Loucy (cell line): ENCODE results near the gene SYNE4.

Source experiments
- H2AFZ ChIP-seq: fragments of 200-600 bp; sonication (generic); 2 replicates; pipeline ENCODE4 v1.6.0; 2016; ENCODE audit warnings: antibody characterized with exemption, mild to moderate bottlenecking, low read length, moderate library complexity
- H3F3A ChIP-seq: fragments of 200-600 bp; 2 replicates; pipeline ENCODE4 v1.6.0; 2016; ENCODE audit warnings: antibody characterized with exemption, low read depth, mild to moderate bottlenecking
- H3K27me3 ChIP-seq: fragments of 200-600 bp; sonication (generic); 2 replicates; pipeline ENCODE4 v1.6.1; 2014; ENCODE audit warnings: low read length, mild to moderate bottlenecking; ENCODE audit not compliant: insufficient read depth, poor library complexity, severe bottlenecking
- H3K36me3 ChIP-seq: fragments of 200-600 bp; sonication (generic); 2 replicates; pipeline ENCODE4 v1.6.1; 2016; ENCODE audit warnings: low read length; ENCODE audit not compliant: insufficient read depth
- H3K4me1 ChIP-seq: fragments of 200-600 bp; sonication (generic); 2 replicates; pipeline ENCODE4 v1.5.1; 2014; ENCODE audit warnings: low read length, mild to moderate bottlenecking; ENCODE audit not compliant: insufficient read depth, poor library complexity, severe bottlenecking
- H3K4me2 ChIP-seq: fragments of 200-600 bp; sonication (generic); 2 replicates; pipeline ENCODE4 v1.6.0; 2014; ENCODE audit warnings: antibody characterized with exemption, low read length, low read depth, mild to moderate bottlenecking; ENCODE audit not compliant: poor library complexity, severe bottlenecking
- H3K4me3 ChIP-seq: fragments of 200-600 bp; sonication (generic); 2 replicates; pipeline ENCODE4 v1.5.1; 2014; ENCODE audit warnings: low read length, mild to moderate bottlenecking, mixed read lengths; ENCODE audit not compliant: poor library complexity, severe bottlenecking
- H3K79me2 ChIP-seq: fragments of 200-600 bp; sonication (generic); 2 replicates; pipeline ENCODE4 v1.6.1; 2014; ENCODE audit warnings: low read length; ENCODE audit not compliant: insufficient read depth
- H3K9ac ChIP-seq: fragments of 200-600 bp; sonication (generic); 2 replicates; pipeline ENCODE4 v1.6.0; 2014; ENCODE audit warnings: mild to moderate bottlenecking, low read depth, low read length, moderate library complexity; ENCODE audit not compliant: poor library complexity, severe bottlenecking
- H3K9me2 ChIP-seq: fragments of 200-600 bp; sonication (generic); replicated peaks from 2 replicates; pipeline ENCODE4 v1.6.1; 2016; ENCODE audit warnings: low read depth, low read length, mixed read lengths
- H3K9me3 ChIP-seq: fragments of 200-600 bp; sonication (generic); 2 replicates; pipeline ENCODE4 v1.6.1; 2014; ENCODE audit warnings: mild to moderate bottlenecking, antibody characterized with exemption, low read length, low read depth; ENCODE audit not compliant: insufficient read depth
- H4K20me1 ChIP-seq: fragments of 200-600 bp; sonication (generic); 2 replicates; pipeline ENCODE4 v1.6.0; 2014; ENCODE audit warnings: antibody characterized with exemption, low read length, mild to moderate bottlenecking; ENCODE audit not compliant: insufficient read depth, poor library complexity, severe bottlenecking
- CTCF ChIP-seq: fragments of 200-600 bp; sonication (generic); conservative IDR thresholded peaks from 2 replicates; pipeline ENCODE4 v1.5.1; 2014; ENCODE audit warnings: mild to moderate bottlenecking, antibody characterized with exemption, low read length
- EZH2phosphoT487 ChIP-seq: fragments of 200-600 bp; IDR thresholded peaks from 2 replicates; pipeline ENCODE4 v1.6.1; 2018; ENCODE audit warnings: antibody characterized with exemption, mild to moderate bottlenecking, moderate library complexity, borderline replicate concordance

The SYNE4 gene

GRCh38 chr19:35996777-35997176, 11.8 kb downstream of the SYNE4 start:
- no peak overlapping the region for H2AFZ ChIP-seq
- H3K4me3 ChIP-seq: peak overlapping the region; percentile 93
- no peaks in the 10 kb centered on the region for H3K9me2 ChIP-seq
- no peaks in the 10 kb centered on the region for H3K27me3 ChIP-seq
- H4K20me1 ChIP-seq: peaks cover 20% of the 10 kb centered on the region
- H3K4me1 ChIP-seq: peaks cover 29% of the 10 kb centered on the region
- peak overlapping the region; percentile 76 for H3K9ac ChIP-seq
- H3K79me2 ChIP-seq: peaks cover 36% of the 10 kb centered on the region
- peak overlapping the region; percentile 99 for H3K4me2 ChIP-seq
- no peaks in the 10 kb centered on the region for H3F3A ChIP-seq
- peaks cover 4% of the 10 kb centered on the region; the same call in 1 of the 2 replicates for H3K36me3 ChIP-seq
- no peak for TF ChIP-seq EZH2phosphoT487
- H3K9me3 ChIP-seq: no peaks in the 10 kb centered on the region

GRCh38 chr19:35995048-35995993, 13.3 kb downstream of the SYNE4 start, which contains the start of gene SDHAF1:
TSS of gene SDHAF1 (plus strand) at chr19:35995188. CDS start at chr19:35995275, 87 bp downstream.
- Histone ChIP-seq H3K79me2 (peaks cover 36% of the 10 kb centered on the region), H3K27me3 (no peaks in the 10 kb centered on the region), H3K9ac (peak within 1 kb of the TSS; percentile 76), H3K9me3 (no peaks in the 10 kb centered on the region), H3K4me2 (peak within 1 kb of the TSS; percentile 99), H3F3A (no peaks in the 10 kb centered on the region), H3K4me3 (peak within 1 kb of the TSS; percentile 93), H4K20me1 (peaks cover 19% of the 10 kb centered on the region), H3K9me2 (no peaks in the 10 kb centered on the region), H3K4me1 (peaks cover 29% of the 10 kb centered on the region), H3K36me3 (no peaks in the 10 kb centered on the region), H2AFZ (peak within 1 kb of the TSS; percentile 78)
- TF ChIP-seq EZH2phosphoT487 (no peak), CTCF (no peak)

- no peak for TF ChIP-seq EZH2phosphoT487
- TF ChIP-seq CTCF: peak; percentile 29
- Histone ChIP-seq H3K9me3 (no peaks in the 10 kb centered on the region), H3K79me2 (peaks cover 28% of the 10 kb centered on the region), H3K4me1 (peaks cover 26% of the 10 kb centered on the region), H3K9ac (peak overlapping the region; percentile 76), H3K27me3 (no peaks in the 10 kb centered on the region), H4K20me1 (peaks cover 14% of the 10 kb centered on the region), H3F3A (no peaks in the 10 kb centered on the region), H3K4me2 (peak overlapping the region; percentile 99), H2AFZ (no peak overlapping the region), H3K4me3 (peak overlapping the region; percentile 93), H3K36me3 (no peaks in the 10 kb centered on the region), H3K9me2 (no peaks in the 10 kb centered on the region)
Observed at GRCh38 chr19:35993923-35994598, 14.6 kb downstream of the SYNE4 start.
